Right ventricle myocardium inferior (tissue), 1 donor: Measurements from ENCODE around the gene TRIB2. TPM values are rescaled to one million over a fixed set of nuclear protein-coding genes. Genes with fewer than 3 reads are reported as not detected.

ENCODE experiments used
- microRNA-seq: library from miRNA; unstranded; fragments of <30 nt; microRNA quantifications from one replicate; pipeline ENCODE4 v1.2.0, GENCODE V29; 2020
- total RNA-seq: library from RNA; stranded (reverse); fragmentation: NEBNext Ultra II Directional; extraction: Animal tissue kit (Norgen Biotek cat#: 25700); gene quantifications from one replicate; pipeline ENCODE4 v1.2.1, GENCODE V29; 2021
- donor health status: DM: no; HTN: yes; CAD: no; lungs with severe emphysema.

The TRIB2 gene
- total RNA-seq, 1 donor from 2014 or later = 33.4 TPM

Small RNA genes lying within 50 kb of the gene (microRNA-seq; reads per million reads assigned to microRNA genes)
- not detected for gene MIR3125
